SKM-1 (cell line): Measurements from ENCODE around the gene COL8A2.
"Not testable (repeated sequence)": the region's sequence is repeated elsewhere in the genome, so short reads cannot be mapped to it uniquely, and the experiment has no call there.

Source experiments
- DNase-seq: peaks from one replicate; lab custom pipeline; 2025; ENCODE audit not compliant: unreplicated experiment; lab: John Stamatoyannopoulos, UW

COL8A2 gene

DNA sequence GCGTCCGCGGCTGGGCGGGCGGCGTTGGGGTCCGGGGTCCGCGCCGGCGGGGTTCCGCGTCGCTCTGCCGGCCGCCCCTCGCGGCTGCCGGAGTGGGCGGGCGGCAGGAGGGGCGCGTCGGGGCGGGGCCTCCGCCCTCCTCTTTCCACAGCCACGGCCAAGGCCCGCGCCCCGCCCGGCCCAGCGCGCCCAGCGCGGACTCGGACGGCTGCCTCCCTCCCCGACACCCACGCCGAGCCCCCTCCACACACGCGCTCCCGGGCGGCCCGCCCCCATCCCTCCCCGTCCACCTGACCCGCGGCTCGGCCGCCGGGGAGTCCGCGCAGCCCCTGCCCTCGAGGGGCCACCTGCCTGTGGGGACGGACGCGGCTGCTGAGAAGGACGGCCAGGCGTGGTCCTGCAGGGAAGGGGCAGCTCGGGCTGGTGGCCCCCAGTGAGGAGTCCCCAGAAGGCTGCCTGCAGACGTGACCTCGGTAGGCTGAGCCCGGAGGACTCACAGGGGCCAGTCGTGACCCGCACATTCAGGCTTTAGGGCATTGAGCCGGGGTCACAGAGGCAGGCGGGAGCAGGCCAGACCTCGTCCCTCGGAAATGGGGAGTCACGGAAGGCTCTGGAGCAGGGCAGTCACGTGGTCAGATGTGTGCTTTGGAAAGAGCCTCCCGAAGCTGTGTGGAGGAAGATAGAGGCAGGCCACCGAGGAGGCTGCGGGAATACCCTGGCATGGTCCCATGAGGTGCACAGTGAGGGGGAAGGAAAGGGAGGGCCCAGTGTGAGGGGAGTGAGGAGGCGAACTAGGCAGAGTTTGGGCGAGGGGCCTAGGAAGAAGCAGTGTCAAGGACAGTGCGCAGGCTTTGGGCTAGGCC, at the start of gene COL8A2:
TSS of gene COL8A2 (minus strand) at position 94 of the 863 bp plus-strand sequence. CDS start 24,980 bp downstream, outside the sequence.
- no peak for DNase-seq

DNA sequence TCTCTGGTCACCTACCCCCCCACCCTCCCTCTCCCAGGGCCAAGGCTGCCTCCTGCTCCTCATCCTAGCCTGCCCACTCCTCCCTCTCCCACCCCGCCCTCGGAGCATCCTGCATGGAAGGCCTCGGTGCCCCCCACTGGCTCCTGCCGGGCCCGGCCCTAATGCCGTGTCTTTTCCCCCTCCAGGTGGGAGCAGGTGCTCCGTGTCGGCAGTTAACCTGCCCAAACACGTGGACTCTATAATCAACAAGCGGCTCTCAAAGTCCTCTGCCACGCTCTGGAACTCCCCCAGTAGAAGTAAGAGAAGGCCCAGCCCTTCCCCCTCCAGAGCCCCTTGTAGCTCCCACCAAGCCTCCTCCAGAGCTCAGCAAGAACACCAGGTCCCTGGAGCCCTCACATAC, 49.7 kb upstream of the COL8A2 start:
- no peak for DNase-seq

- no peak for DNase-seq
Measured at GRCh38 chr1:36172983-36173382, 48.0 kb upstream of the COL8A2 start.

DNA sequence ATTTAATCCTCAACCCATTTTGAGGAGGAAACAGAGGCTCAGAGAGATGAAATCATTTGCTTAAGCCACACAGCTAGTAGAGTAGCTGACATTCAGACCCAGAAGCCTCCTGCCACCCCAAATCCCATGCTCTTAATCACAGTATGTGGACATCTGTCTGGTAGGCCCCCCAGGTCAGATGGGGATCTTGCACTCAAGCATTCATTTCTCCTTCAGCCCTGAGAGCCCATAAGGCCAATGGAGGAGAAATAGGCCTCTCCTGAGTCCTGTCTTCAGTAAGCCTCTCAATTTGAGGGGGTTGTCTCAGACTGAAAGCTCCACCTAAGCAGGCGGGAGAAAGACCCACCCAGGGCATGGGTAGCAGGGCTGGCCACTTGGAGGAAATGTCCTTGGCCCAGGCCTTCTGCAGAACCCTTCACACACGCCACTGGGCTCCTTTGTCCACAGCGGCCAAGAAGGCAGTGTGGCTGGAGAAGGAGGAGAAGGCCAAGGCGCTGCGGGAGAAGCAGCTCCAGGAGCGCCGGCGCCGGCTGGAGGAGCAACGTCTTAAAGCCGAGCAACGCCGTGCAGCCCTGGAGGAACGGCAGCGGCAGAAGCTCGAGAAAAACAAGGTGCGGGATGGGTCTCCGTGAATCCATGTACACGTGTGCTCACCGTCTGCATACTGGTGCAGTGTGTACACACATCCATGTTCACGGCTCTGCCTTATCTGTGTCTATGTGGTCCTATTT, 47.2 kb upstream of the COL8A2 start:
- no peak for DNase-seq

- no peak for DNase-seq
Measured at GRCh38 chr1:36170643-36171412, 45.8 kb upstream of the COL8A2 start.

DNA sequence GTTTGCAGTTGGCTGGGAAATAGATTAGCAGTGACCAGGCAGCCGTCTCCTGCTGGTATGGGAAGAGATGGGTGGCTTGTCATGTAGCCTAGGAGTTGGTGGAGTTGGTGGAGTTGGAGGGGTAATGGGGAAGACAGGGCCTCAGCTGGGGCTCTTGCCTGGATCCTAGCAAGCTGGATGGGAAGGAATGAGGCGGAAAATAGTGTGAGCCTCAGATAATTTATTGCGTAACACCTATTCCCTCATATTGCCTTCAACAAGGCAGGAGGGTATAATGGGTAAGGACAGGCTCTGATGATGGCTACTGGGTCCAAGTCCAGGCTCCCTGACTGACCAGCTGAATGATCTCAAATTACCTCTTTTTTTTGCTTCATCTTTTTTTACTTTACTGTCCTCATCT, 43.5 kb upstream of the COL8A2 start:
- DNase-seq: no peak

DNA sequence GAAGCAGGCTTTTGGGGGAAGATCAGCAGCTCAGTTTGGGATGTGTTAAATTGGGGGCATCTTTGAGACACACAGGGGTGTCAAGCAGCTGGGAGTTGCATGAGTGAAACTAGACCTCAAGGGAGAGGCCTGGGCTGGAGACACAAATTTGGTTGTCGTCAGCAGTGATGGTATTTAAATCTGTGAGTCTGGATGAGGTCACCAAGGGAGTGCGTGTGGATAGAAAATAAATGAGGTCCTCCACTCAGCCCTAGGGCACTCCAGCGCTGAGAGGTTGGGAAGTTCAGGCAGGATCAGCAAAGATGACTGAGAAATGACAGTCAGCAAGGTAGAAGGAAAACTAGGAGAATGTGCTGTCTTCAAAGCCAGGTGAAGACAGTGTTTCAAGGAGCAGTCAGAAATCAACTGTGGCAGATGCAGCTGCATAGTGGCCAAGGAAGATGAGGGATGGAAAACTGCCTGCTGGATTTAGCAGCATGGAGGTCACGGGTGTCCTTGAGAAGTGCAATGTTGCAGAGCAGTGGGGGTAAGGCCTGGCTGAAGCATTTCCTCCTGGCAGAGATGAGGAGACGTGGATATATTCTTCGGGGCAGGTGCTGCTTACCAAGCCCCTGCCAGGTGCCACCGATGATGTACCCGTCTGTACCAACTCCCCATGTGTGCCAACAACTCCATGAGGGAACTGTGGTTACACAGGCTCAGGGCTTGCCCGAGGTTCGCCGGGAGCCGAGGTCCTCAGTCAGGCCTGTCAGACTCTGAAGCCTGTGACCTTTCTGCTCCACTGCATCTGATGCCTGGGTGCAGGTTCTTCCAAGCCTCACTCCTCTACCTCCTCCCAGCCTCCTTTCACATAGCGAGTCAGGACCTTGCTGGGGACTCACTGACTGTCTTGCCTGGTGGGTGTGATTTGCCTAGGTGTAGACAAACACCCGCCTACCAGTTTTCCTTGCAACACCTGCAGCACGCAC, 42.2 kb upstream of the COL8A2 start:
- DNase-seq: no peak

- no peak for DNase-seq
Measured at GRCh38 chr1:36166136-36166535, 41.1 kb upstream of the COL8A2 start.

DNA sequence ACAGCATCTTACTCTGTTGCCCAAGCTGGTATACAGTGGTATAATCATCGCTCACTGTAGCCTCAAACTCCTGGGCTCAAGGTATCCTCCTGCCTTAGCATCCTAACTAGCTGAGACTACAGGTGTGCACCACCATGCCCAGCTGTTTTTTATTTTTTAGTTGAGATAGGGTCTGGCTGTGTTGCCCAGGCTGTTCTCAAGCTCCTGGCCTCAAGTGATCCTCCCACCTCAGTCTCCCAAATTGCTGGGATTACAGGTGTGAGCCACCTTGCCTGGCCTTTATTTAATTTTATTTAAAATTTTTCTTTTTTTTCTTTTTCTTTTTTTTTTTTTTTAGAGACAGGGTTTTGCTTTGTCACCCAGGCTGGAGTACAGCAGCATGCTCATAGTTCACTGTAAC, 40.1 kb upstream of the COL8A2 start:
- DNase-seq: no peak

DNA sequence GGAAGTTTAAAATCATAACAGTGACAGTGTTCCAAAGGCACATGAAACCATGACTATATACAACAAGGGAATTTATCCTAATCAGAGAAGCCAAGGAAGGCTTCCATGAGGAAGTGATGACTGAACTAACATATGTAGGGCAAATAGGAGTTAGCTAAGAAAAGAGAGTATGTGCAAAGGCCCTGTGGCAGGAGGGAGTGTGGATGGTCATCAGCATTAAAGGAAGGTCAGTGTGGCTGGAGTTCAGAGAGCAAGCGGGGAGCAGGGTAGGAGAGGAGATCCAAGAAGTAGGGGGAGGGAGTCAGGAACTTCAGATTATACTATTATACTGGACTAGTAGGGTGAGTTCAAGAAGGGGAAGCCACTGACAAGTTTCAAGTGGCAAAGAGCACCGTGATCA, 39.3 kb upstream of the COL8A2 start:
- no peak for DNase-seq

- no peak for DNase-seq
Measured at GRCh38 chr1:36163426-36163825, 38.4 kb upstream of the COL8A2 start.

DNA sequence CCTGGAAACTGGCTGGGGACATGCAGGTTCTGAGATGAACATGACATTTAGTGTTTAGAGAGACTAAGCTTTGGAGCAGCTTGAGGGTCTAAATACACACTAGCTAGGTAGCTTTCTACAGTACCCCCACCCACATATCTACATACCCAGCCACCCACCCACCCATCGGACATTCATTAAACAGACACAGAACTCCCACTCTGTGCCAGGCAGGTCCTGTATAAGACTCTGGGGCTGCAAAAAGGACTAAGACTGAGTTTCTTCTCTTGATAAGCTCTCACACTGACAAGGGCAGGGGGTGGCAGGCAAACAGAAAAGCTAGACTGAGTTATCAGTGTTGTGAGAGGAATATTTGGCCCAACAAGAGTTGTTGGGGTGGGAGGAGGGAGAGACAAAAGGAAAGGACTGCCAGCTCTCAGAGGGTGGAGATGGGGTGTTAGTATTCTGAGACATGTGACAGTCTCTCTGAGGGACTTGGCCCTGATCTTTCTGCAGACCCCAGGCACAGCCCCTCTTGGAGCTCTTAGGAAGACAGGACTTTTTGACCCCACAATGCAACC, 37.7 kb upstream of the COL8A2 start:
- DNase-seq: no peak

DNA sequence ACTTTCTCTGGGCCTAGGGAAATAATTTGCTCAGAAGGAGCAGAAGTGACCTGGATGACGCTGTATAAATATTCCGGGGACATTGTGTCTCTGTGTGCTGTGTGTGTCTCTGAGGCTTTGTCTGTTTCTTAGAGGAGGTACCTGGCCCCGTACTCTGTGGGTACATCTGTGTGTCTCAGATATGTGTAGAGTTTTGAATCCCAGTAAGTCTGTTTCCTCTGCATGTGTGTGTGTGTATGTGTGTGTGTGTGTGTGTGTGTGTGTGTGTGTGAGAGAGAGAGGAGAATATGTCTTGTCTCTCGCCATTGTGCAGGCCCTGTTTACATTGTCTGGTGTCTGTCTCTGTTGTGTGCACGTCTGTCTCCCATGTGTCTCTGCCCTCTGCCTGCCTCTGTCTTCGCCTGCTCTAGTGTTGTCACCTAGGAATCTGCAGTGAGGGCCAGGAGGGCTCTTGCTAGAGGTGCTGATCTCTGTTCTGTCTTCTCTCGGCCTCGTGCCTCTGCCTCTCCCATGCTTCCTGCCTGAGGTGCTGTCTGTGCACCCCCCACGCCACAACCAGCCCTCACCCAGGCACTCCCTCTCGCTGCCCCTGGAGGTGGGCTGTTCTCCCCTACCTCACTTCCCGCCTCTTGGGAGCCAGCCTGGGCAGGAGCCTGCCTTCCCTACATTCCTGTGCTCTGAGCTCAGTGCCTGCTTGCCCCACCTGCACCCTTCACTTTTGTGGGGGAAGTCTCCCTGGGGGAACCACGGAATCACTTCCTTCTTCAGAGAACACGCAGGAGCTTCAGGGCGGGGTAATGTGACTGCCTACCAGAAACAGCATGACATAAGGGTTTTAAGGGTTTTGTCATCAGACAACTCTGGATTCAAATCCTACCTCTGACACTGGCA, 36.9 kb upstream of the COL8A2 start:
- DNase-seq: peak; percentile 54

GRCh38 chr1:36160949-36161485, 36.0 kb upstream of the COL8A2 start:
- DNase-seq: peak; percentile 66

GRCh38 chr1:36160388-36160948, 35.4 kb upstream of the COL8A2 start:
- DNase-seq: no peak

DNA sequence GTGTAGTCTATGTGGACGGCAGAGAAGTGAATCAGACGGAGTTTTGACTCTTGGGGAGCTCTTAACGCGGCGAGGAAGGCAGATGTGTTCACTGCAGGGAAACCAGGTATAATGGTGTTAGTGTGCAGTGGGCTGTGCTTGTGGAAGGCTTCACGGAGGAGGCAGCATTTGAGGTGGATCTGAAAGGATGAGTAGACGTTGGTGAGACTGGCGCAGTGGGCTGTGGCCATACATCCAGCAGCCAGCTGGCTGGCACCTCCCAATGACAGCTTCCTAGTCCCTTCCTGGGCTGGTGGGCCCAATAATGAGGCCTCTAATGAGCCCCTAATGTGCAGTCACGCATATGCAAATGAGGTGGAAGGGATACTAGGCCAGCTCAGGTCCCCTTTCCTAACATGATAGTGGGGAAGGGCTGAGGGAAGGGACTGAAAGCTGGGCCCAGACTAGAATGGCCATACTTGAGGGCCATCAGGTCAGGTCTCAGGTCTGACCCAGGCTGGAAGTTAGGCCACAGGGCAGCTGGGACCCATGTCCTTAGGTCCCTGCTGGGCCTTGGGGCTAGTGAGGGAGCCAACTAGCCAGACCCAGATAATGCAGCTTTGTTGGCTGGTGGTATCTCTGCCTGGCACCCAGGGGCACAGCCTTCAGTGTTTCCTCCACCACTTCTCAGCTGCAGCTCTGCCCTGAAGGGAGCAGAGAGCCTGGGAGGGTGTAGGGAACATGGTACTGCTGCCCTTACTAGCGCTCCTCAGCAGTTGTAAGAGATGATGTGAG, 34.8 kb upstream of the COL8A2 start:
- DNase-seq: no peak

GRCh38 chr1:36158827-36159252, 33.8 kb upstream of the COL8A2 start:
- DNase-seq: not testable (repeated sequence)
